ELF-1 (cell line): ENCODE results near the gene BST1.

Experiments used
- DNase-seq: peaks from one replicate; pipeline ENCODE4 v3.0.0-alpha.2; 2016; ENCODE audit warnings: low read depth, low spot score

BST1 gene

GRCh38 chr4:15676899-15677298 lies 26.0 kb upstream of the BST1 start:
- DNase-seq: no peak

- DNase-seq: no peak
Observed at GRCh38 chr4:15677507-15677988, 25.3 kb upstream of the BST1 start.

- no peak for DNase-seq
Observed at GRCh38 chr4:15681067-15681371, 21.8 kb upstream of the BST1 start.

- peak; percentile 100 for DNase-seq
Observed at GRCh38 chr4:15681372-15682241, 21.3 kb upstream of the BST1 start, which contains the start of gene FAM200B. FAM200B (plus strand) TSS chr4:15681827; CDS start chr4:15686978, 5,151 bp downstream.

GRCh38 chr4:15682242-15683142 lies 20.4 kb upstream of the BST1 start:
- no peak for DNase-seq

- DNase-seq: no peak
Observed at GRCh38 chr4:15683143-15683495, 19.7 kb upstream of the BST1 start.

- peak; percentile 41 for DNase-seq
Observed at GRCh38 chr4:15684498-15684897, 18.4 kb upstream of the BST1 start.

- DNase-seq: no peak
Observed at GRCh38 chr4:15688051-15688450, 14.8 kb upstream of the BST1 start.

- DNase-seq: no peak
Observed at GRCh38 chr4:15689540-15689939, 13.3 kb upstream of the BST1 start.

- DNase-seq: peak; percentile 69
Observed at GRCh38 chr4:15690020-15690809, 12.7 kb upstream of the BST1 start.

- peak; percentile 40 for DNase-seq
Observed at GRCh38 chr4:15691346-15692135, 11.3 kb upstream of the BST1 start.

GRCh38 chr4:15692602-15693001 lies 10.3 kb upstream of the BST1 start:
- no peak for DNase-seq

- DNase-seq: no peak
Observed at GRCh38 chr4:15694431-15694830, 8.4 kb upstream of the BST1 start.

- peak; percentile 73 for DNase-seq
Observed at GRCh38 chr4:15695240-15695699, 7.6 kb upstream of the BST1 start.

GRCh38 chr4:15695729-15696128 lies 7.1 kb upstream of the BST1 start:
- no peak for DNase-seq

GRCh38 chr4:15696866-15697265 lies 6.0 kb upstream of the BST1 start:
- no peak for DNase-seq

GRCh38 chr4:15703439-15703838 lies 574 bp downstream of the BST1 start:
- DNase-seq: no peak

GRCh38 chr4:15704129-15704528 lies 1.3 kb downstream of the BST1 start:
- DNase-seq: no peak

- no peak for DNase-seq
Observed at GRCh38 chr4:15706646-15707362, 3.9 kb downstream of the BST1 start.

GRCh38 chr4:15707363-15707715 lies 4.5 kb downstream of the BST1 start:
- no peak for DNase-seq
